Measurements from ENCODE around the gene DPYD.

DNA sequence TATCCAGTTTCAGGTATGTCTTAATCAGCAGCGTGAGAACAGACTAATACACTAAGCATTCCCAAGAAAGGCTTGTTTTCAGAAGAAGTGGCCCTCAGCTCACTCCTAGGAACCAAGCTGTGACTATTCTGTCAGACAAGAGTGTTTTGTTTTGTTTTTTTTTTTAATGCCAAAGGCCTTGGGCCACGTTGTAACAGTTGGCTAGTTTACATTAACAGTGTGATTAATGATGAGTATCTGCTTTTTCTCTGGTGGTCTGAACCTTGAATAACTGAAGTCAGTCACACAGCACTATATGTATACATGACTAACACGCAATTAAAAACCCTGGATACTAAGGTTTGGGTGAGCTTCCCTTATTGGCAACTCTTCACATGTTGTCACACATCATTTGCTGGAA, 21.9 kb downstream of the DPYD start:
- TF ChIP-seq, protein P1, sequence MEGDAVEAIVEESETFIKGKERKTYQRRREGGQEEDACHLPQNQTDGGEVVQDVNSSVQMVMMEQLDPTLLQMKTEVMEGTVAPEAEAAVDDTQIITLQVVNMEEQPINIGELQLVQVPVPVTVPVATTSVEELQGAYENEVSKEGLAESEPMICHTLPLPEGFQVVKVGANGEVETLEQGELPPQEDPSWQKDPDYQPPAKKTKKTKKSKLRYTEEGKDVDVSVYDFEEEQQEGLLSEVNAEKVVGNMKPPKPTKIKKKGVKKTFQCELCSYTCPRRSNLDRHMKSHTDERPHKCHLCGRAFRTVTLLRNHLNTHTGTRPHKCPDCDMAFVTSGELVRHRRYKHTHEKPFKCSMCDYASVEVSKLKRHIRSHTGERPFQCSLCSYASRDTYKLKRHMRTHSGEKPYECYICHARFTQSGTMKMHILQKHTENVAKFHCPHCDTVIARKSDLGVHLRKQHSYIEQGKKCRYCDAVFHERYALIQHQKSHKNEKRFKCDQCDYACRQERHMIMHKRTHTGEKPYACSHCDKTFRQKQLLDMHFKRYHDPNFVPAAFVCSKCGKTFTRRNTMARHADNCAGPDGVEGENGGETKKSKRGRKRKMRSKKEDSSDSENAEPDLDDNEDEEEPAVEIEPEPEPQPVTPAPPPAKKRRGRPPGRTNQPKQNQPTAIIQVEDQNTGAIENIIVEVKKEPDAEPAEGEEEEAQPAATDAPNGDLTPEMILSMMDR (IDR thresholded peaks at IDR 0.05), result no peak
- TF ChIP-seq POLR2A (IDR thresholded peaks at IDR 0.05), result no peak

Data from ovary (tissue), 3 donors.